ENCODE results near the gene MRPL37. TPM values are rescaled to one million over a fixed set of nuclear protein-coding genes. Genes with fewer than 3 reads are reported as not detected.
A peak's percentile ranks its signal among the peaks of the same experiment; 100 is the strongest.

The MRPL37 gene
- total RNA-seq, 2 donors from 2014 or later: 115 to 164 TPM

GRCh38 chr1:54250670-54251069 is 50.7 kb downstream of the MRPL37 start:
- peaks cover 6% of the 10 kb centered on the region for H3K36me3 Mint-ChIP-seq (ENCODE audit: low read depth)
- H3K27me3 Mint-ChIP-seq: no peaks in the 10 kb centered on the region
- H3K4me3 Mint-ChIP-seq: no peak overlapping the region
- H3K27ac Mint-ChIP-seq: no peak overlapping the region
- no peaks in the 10 kb centered on the region for H3K4me1 Mint-ChIP-seq
- H3K9me3 Mint-ChIP-seq: no peaks in the 10 kb centered on the region
- no peak for ATAC-seq (replicated peaks)

GRCh38 chr1:54252371-54252936 is 52.5 kb downstream of the MRPL37 start:
- no peak for ATAC-seq (replicated peaks)
- Mint-ChIP-seq H3K27me3 (no peaks in the 10 kb centered on the region), H3K9me3 (no peaks in the 10 kb centered on the region), H3K4me1 (no peaks in the 10 kb centered on the region), H3K36me3 (ENCODE audit: low read depth) (peaks cover 11% of the 10 kb centered on the region), H3K27ac (peak overlapping the region; percentile 41), H3K4me3 (no peak overlapping the region)

- Mint-ChIP-seq H3K4me1 (peaks cover 4% of the 10 kb centered on the region), H3K27me3 (no peaks in the 10 kb centered on the region), H3K9me3 (no peaks in the 10 kb centered on the region), H3K36me3 (ENCODE audit: low read depth) (peaks cover 11% of the 10 kb centered on the region), H3K27ac (peak overlapping the region; percentile 23), H3K4me3 (no peak overlapping the region)
- peak; percentile 40 for ATAC-seq (replicated peaks)
Observed at GRCh38 chr1:54253480-54253879, 53.5 kb downstream of the MRPL37 start.

- ATAC-seq (replicated peaks): no peak
- H3K27ac Mint-ChIP-seq: peak overlapping the region; percentile 23
Observed at GRCh38 chr1:54254055-54254454, 54.1 kb downstream of the MRPL37 start.

GRCh38 chr1:54255026-54255702 is 55.2 kb downstream of the MRPL37 start:
- Mint-ChIP-seq H3K27ac (no peak overlapping the region), H3K9me3 (no peaks in the 10 kb centered on the region), H3K27me3 (no peaks in the 10 kb centered on the region), H3K4me3 (no peak overlapping the region), H3K36me3 (ENCODE audit: low read depth) (peaks cover 11% of the 10 kb centered on the region), H3K4me1 (peaks cover 5% of the 10 kb centered on the region)
- no peak for ATAC-seq (replicated peaks)

More at GRCh38 chr1:54254055-54254454, 54.1 kb downstream of the MRPL37 start:
- H3K4me3 Mint-ChIP-seq: no peak overlapping the region
- peaks cover 11% of the 10 kb centered on the region for H3K36me3 Mint-ChIP-seq (ENCODE audit: low read depth)
- H3K9me3 Mint-ChIP-seq: no peaks in the 10 kb centered on the region
- no peaks in the 10 kb centered on the region for H3K27me3 Mint-ChIP-seq
- peaks cover 5% of the 10 kb centered on the region for H3K4me1 Mint-ChIP-seq

- H3K27ac Mint-ChIP-seq: no peak overlapping the region
- no peak overlapping the region for H3K4me3 Mint-ChIP-seq
- no peak for ATAC-seq (replicated peaks)
- peaks cover 11% of the 10 kb centered on the region for H3K36me3 Mint-ChIP-seq (ENCODE audit: low read depth)
- H3K27me3 Mint-ChIP-seq: no peaks in the 10 kb centered on the region
- H3K9me3 Mint-ChIP-seq: no peaks in the 10 kb centered on the region
- H3K4me1 Mint-ChIP-seq: peaks cover 5% of the 10 kb centered on the region
Observed at GRCh38 chr1:54256522-54257345, 56.8 kb downstream of the MRPL37 start.

- H3K27ac Mint-ChIP-seq: no peak overlapping the region
- peaks cover 11% of the 10 kb centered on the region for H3K36me3 Mint-ChIP-seq (ENCODE audit: low read depth)
- no peak for ATAC-seq (replicated peaks)
- H3K9me3 Mint-ChIP-seq: no peaks in the 10 kb centered on the region
- no peaks in the 10 kb centered on the region for H3K27me3 Mint-ChIP-seq
- no peak overlapping the region for H3K4me3 Mint-ChIP-seq
- peaks cover 5% of the 10 kb centered on the region for H3K4me1 Mint-ChIP-seq
Observed at GRCh38 chr1:54257346-54257620, 57.3 kb downstream of the MRPL37 start.

- no peak for ATAC-seq (replicated peaks)
- no peaks in the 10 kb centered on the region for H3K9me3 Mint-ChIP-seq
- H3K4me3 Mint-ChIP-seq: no peak overlapping the region
- H3K27ac Mint-ChIP-seq: no peak overlapping the region
- H3K27me3 Mint-ChIP-seq: no peaks in the 10 kb centered on the region
- peaks cover 5% of the 10 kb centered on the region for H3K4me1 Mint-ChIP-seq
- peaks cover 11% of the 10 kb centered on the region for H3K36me3 Mint-ChIP-seq (ENCODE audit: low read depth)
Observed at GRCh38 chr1:54257876-54258275, 57.9 kb downstream of the MRPL37 start.

GRCh38 chr1:54259546-54260140 is 59.7 kb downstream of the MRPL37 start:
- Mint-ChIP-seq H3K36me3 (ENCODE audit: low read depth) (peaks cover 5% of the 10 kb centered on the region), H3K9me3 (no peaks in the 10 kb centered on the region), H3K27ac (no peak overlapping the region), H3K4me3 (no peak overlapping the region), H3K4me1 (peaks cover 5% of the 10 kb centered on the region), H3K27me3 (no peaks in the 10 kb centered on the region)
- no peak for ATAC-seq (replicated peaks)

- Mint-ChIP-seq H3K36me3 (ENCODE audit: low read depth) (peaks cover 5% of the 10 kb centered on the region), H3K27ac (peak overlapping the region; percentile 50), H3K27me3 (no peaks in the 10 kb centered on the region), H3K4me1 (peaks cover 5% of the 10 kb centered on the region), H3K4me3 (no peak overlapping the region), H3K9me3 (no peaks in the 10 kb centered on the region)
- no peak for ATAC-seq (replicated peaks)
Observed at GRCh38 chr1:54260810-54261209, 60.8 kb downstream of the MRPL37 start.

- Mint-ChIP-seq H3K4me3 (no peak overlapping the region), H3K9me3 (no peaks in the 10 kb centered on the region), H3K4me1 (peaks cover 5% of the 10 kb centered on the region), H3K36me3 (ENCODE audit: low read depth) (no peaks in the 10 kb centered on the region), H3K27me3 (no peaks in the 10 kb centered on the region), H3K27ac (peak overlapping the region; percentile 50)
- ATAC-seq (replicated peaks): no peak
Observed at GRCh38 chr1:54262244-54262643, 62.3 kb downstream of the MRPL37 start.

GRCh38 chr1:54263601-54264226 is 63.7 kb downstream of the MRPL37 start:
- H3K4me3 Mint-ChIP-seq: no peak overlapping the region
- no peak for ATAC-seq (replicated peaks)
- no peaks in the 10 kb centered on the region for H3K9me3 Mint-ChIP-seq
- peak overlapping the region; percentile 72 for H3K27ac Mint-ChIP-seq
- no peaks in the 10 kb centered on the region for H3K27me3 Mint-ChIP-seq
- H3K4me1 Mint-ChIP-seq: no peaks in the 10 kb centered on the region
- no peaks in the 10 kb centered on the region for H3K36me3 Mint-ChIP-seq (ENCODE audit: low read depth)

GRCh38 chr1:54265126-54265525 is 65.2 kb downstream of the MRPL37 start:
- H3K27ac Mint-ChIP-seq: peak overlapping the region; percentile 48
- no peaks in the 10 kb centered on the region for H3K36me3 Mint-ChIP-seq (ENCODE audit: low read depth)
- no peaks in the 10 kb centered on the region for H3K4me1 Mint-ChIP-seq
- no peaks in the 10 kb centered on the region for H3K9me3 Mint-ChIP-seq
- no peak overlapping the region for H3K4me3 Mint-ChIP-seq
- H3K27me3 Mint-ChIP-seq: no peaks in the 10 kb centered on the region
- ATAC-seq (replicated peaks): no peak

- no peaks in the 10 kb centered on the region for H3K4me1 Mint-ChIP-seq
- H3K36me3 Mint-ChIP-seq (ENCODE audit: low read depth): no peaks in the 10 kb centered on the region
- peak overlapping the region; percentile 48 for H3K27ac Mint-ChIP-seq
Observed at GRCh38 chr1:54265659-54266058, 65.7 kb downstream of the MRPL37 start.

More at GRCh38 chr1:54265659-54266058, 65.7 kb downstream of the MRPL37 start:
- H3K27me3 Mint-ChIP-seq: no peaks in the 10 kb centered on the region
- H3K9me3 Mint-ChIP-seq: no peaks in the 10 kb centered on the region
- H3K4me3 Mint-ChIP-seq: no peak overlapping the region
- ATAC-seq (replicated peaks): no peak
